Adrenal gland (tissue), 5 donors: Measurements from ENCODE around the gene BNC2.

Experiments used
- CTCF ChIP-seq, 6 experiments: fragments of 450-650 bp in 4 of 6; fragments of 200-600 bp in 2 of 6; sonication (generic) in 1 of 6; IDR thresholded peaks; 1 replicate in 5 of 6; 2 replicates in 1 of 6; pipeline versions ENCODE4 v1.5.1 to v1.8.0; 2016 to 2021; ENCODE audit warnings: antibody characterized with exemption in 6 of 6, mild to moderate bottlenecking in 2 of 6, moderate library complexity in 1 of 6
- POLR2A ChIP-seq, 2 donors: fragments of 450-650 bp; IDR thresholded peaks; one replicate each; pipeline ENCODE4 v1.6.1; 2017; ENCODE audit warnings: antibody characterized with exemption in 2 of 2, mild to moderate bottlenecking in 2 of 2, moderate library complexity in 1 of 2
- donor health status: DM: no; HTN: no; CAD: no.

DNA sequence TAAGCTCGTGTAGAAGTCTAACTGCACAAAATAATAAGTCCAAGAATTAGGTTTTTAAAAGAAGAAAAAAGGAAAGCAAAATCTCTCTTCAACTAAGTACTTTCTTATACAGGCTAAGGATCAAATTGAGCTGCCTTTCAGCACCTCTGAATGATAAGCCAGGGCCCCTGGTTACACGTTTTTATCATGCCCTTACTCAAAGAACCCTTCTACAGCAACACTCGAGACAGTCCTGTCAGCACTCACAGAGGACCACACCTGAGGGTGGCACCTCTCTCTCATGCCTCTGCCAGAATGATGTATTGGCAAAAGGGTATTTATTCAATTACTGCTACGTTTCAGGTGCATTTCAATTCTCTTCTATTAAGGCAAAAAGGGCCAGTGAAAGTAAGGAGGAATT, 150.5 kb downstream of the BNC2 start:
- TF ChIP-seq CTCF (IDR thresholded peaks at IDR 0.05) (no peak), POLR2A (IDR thresholded peaks at IDR 0.05) (no peak)
